A549 (cell line): ENCODE results near the gene RPS6KA1. TPM values are rescaled to one million over a fixed set of nuclear protein-coding genes. Genes with fewer than 3 reads are reported as not detected.

Experiments used
- ATAC-seq, 2 experiments: fragments of 200-7000 bp in 1 of 2; fragments of >200 bp in 1 of 2; cut with Nextera tagmentation in 1 of 2; cut with Tn5 transposase in 1 of 2; 3 replicates each; pipeline versions ENCODE4 v1.8.0 to v1.9.1; 2018 to 2020; ENCODE audit warnings: mild to moderate bottlenecking in 1 of 2, moderate library complexity in 1 of 2
- CTCF ChIA-PET: fragments of 300-600 bp; sonication (Branson Sonifier 250); formaldehyde crosslinking; extraction: SDS; loops from one replicate; lab custom pipeline; 2021; ENCODE audit warnings: antibody characterized with exemption, inconsistent platforms; lab: Yijun Ruan, JAX
- POLR2A ChIA-PET: fragments of 350-600 bp; formaldehyde crosslinking; extraction: SDS; loops from one replicate; lab custom pipeline; 2021; ENCODE audit warnings: antibody characterized with exemption, inconsistent platforms; lab: Yijun Ruan, JAX
- DNase-seq, 2 experiments: peaks; one replicate each; pipeline versions ENCODE4 v3.0.0 to v3.0.0-alpha.2; 2011 to 2016; ENCODE audit warnings: low read depth in 1 of 2, low spot score in 1 of 2
- FAIRE-seq: peaks from 2 replicates; lab custom pipeline; 2011; peaks lifted over from hg19 to GRCh38; lab: Jason Lieb, UNC
- H3K27ac ChIP-seq, 2 experiments: fragments of >200 bp; sonication (Bioruptor Twin); formaldehyde crosslinking; 3 replicates each; pipeline ENCODE4 v1.5.1; 2016 to 2017
- H3K4me1 ChIP-seq: fragments of >200 bp; sonication (Bioruptor Twin); formaldehyde crosslinking; 3 replicates; pipeline ENCODE4 v1.6.1; 2016
- H3K4me2 ChIP-seq: fragments of >200 bp; sonication (Bioruptor Twin); formaldehyde crosslinking; 3 replicates; pipeline ENCODE4 v1.6.1; 2016
- H3K4me3 ChIP-seq: fragments of >200 bp; sonication (Bioruptor Twin); formaldehyde crosslinking; 3 replicates; pipeline ENCODE4 v1.5.1; 2016
- H3K9me3 ChIP-seq: fragments of >200 bp; sonication (Bioruptor Twin); formaldehyde crosslinking; 3 replicates; pipeline ENCODE4 v1.6.1; 2016
- CEBPB ChIP-seq, 2 experiments: fragments of >200 bp in 1 of 2; sonication (Bioruptor Twin) in 1 of 2; formaldehyde crosslinking in 1 of 2; IDR thresholded peaks; 2 replicates each; pipeline ENCODE4 v1.6.1; 2012 to 2016
- CHD2 ChIP-seq: fragments of 150-350 bp; IDR thresholded peaks from 2 replicates; pipeline ENCODE4 v1.6.1; 2014; ENCODE audit warnings: low read length; ENCODE audit not compliant: partially characterized antibody
- ESRRA ChIP-seq: fragments of 150-350 bp; IDR thresholded peaks from 2 replicates; pipeline ENCODE4 v1.6.1; 2014; ENCODE audit warnings: mild to moderate bottlenecking, low read length, borderline replicate concordance
- HEYL ChIP-seq: fragments of 250-450 bp; sonication (Bioruptor Pico); IDR thresholded peaks from 2 replicates; pipeline ENCODE4 v1.8.0; 2021; ENCODE audit warnings: mild to moderate bottlenecking, moderate library complexity
- HOXB13 ChIP-seq: fragments of 250-450 bp; sonication (Bioruptor Pico); IDR thresholded peaks from 2 replicates; pipeline ENCODE4 v1.5.0; 2020; ENCODE audit warnings: low read depth, mild to moderate bottlenecking, moderate library complexity
- JUN ChIP-seq, 2 experiments: fragments of >200 bp; sonication (Bioruptor Twin); formaldehyde crosslinking; IDR thresholded peaks; 2 replicates in 1 of 2; 3 replicates in 1 of 2; pipeline ENCODE4 v1.6.1; 2016 to 2017
- JUNB ChIP-seq: fragments of >200 bp; sonication (Bioruptor Twin); formaldehyde crosslinking; IDR thresholded peaks from 2 replicates; pipeline ENCODE4 v1.6.1; 2016
- KDM1A ChIP-seq: fragments of 200-600 bp; sonication (generic); IDR thresholded peaks from 2 replicates; pipeline ENCODE4 v1.6.1; 2016; ENCODE audit warnings: low read depth, mild to moderate bottlenecking
- POLR2A ChIP-seq: IDR thresholded peaks from 2 replicates; pipeline ENCODE4 v1.6.1; 2012; ENCODE audit warnings: mild to moderate bottlenecking, low read length
- POLR2AphosphoS2 ChIP-seq: conservative IDR thresholded peaks from 2 replicates; pipeline ENCODE4 v1.6.1; 2012; ENCODE audit warnings: low read length, improper control_type of control experiment, inconsistent platforms
- RCOR1 ChIP-seq: fragments of 150-350 bp; IDR thresholded peaks from 2 replicates; pipeline ENCODE4 v1.6.1; 2014; ENCODE audit warnings: antibody characterized with exemption, low read length, low read depth
- SREBF2 ChIP-seq: fragments of 450-650 bp; IDR thresholded peaks from 2 replicates; pipeline ENCODE4 v1.6.1; 2014; ENCODE audit warnings: mild to moderate bottlenecking, moderate library complexity
- TP53 ChIP-seq: fragments of 250-450 bp; sonication (Bioruptor Pico); IDR thresholded peaks from 2 replicates; pipeline ENCODE4 v1.5.0; 2021; ENCODE audit warnings: mild to moderate bottlenecking, moderate library complexity
- ZC3H11A ChIP-seq: fragments of 450-650 bp; IDR thresholded peaks from 2 replicates; pipeline ENCODE4 v1.6.1; 2014; ENCODE audit warnings: antibody characterized with exemption, mild to moderate bottlenecking
- ZNF302 ChIP-seq: fragments of 250-450 bp; sonication (Bioruptor Pico); IDR thresholded peaks from 2 replicates; pipeline ENCODE4 v1.9.0; 2021; ENCODE audit warnings: inconsistent platforms, mild to moderate bottlenecking, moderate library complexity
- WGBS: methylation state at CpG from one replicate; pipeline ENCODE4 v1.1.6; 2017; ENCODE audit errors: missing lambda C conversion rate; 5-methylcytosine and 5-hydroxymethylcytosine counted together
- polyA plus RNA-seq, 4 experiments: library from polyadenylated mRNA; depleted of rRNA in 3 of 4; stranded (reverse); fragments of >200 nt; fragmentation: RNase III in 1 of 4; extraction: RNeasy Plus Mini Kit Qiagen cat#74134 plus additional on column Dnase treatment in 1 of 4; gene quantifications; 2 replicates in 3 of 4; 3 replicates in 1 of 4; pipeline ENCODE4 v1.2.3, GENCODE V29; 2011 to 2017
- TF ChIP-seq, protein P1 (sequence below): IDR thresholded peaks from 2 replicates; pipeline ENCODE4 v1.6.1; 2012; ENCODE audit warnings: low read depth, borderline replicate concordance
- TF ChIP-seq, protein P2 (sequence below): fragments of >200 bp; sonication (Bioruptor Twin); formaldehyde crosslinking; IDR thresholded peaks from 3 replicates; pipeline ENCODE4 v1.6.1; 2016
- TF ChIP-seq, protein P3 (sequence below): fragments of >200 bp; sonication (Bioruptor Twin); formaldehyde crosslinking; IDR thresholded peaks from 3 replicates; pipeline ENCODE4 v1.5.1; 2016

Gene RPS6KA1
- polyA plus RNA-seq, 2 of the 4 experiments (the other 2 are of a cell fraction): 9.8 to 12.4 TPM

DNA sequence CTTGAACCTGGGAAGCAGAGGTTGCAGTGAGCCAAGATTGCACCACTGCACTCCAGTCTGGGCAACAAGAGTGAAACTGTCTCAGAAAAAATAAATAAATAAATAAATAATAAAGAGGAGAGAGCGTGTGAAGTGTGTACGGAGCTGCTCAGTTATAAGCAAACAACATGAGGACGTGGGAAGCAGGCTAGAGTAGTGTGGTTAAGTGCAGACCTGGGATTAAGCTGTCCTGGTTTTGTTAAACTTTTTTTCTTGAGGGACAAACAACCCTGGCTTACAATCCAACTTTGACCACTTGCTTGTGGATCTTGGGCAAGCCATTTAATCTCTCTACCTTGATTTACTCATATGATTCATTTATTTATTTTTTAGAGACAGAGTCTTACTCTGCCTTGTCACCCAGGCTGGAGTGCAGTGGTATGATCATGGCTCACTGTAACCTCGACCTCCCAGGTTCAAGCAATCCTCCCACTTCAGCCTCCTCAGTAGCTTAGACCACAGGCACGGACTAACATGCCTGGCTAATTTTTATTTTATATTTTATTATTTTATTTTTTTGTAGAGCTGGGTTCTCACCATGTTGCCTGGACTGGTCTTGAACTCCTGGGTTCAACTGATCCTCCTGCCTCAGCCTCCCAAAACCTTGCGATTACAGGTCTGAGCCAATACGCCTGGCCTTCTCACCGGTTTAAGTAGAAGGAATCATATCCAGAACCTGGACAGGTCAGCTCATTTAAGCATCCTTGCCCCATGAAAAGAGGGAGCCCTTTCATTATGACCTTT is 52.7 kb downstream of the RPS6KA1 start:
- TF ChIP-seq POLR2AphosphoS2: no peak
- no peak for TF ChIP-seq SREBF2
- no peak for TF ChIP-seq ESRRA
- TF ChIP-seq ZC3H11A: no peak
- no peak for TF ChIP-seq HEYL
- TF ChIP-seq ZNF302 (CRISPR knock-in tag): no peak
- TF ChIP-seq TP53 (CRISPR knock-in tag): no peak
- no peak for TF ChIP-seq KDM1A
- TF ChIP-seq CEBPB (IDR thresholded peaks at IDR 0.05): no peak
- TF ChIP-seq, protein P1, sequence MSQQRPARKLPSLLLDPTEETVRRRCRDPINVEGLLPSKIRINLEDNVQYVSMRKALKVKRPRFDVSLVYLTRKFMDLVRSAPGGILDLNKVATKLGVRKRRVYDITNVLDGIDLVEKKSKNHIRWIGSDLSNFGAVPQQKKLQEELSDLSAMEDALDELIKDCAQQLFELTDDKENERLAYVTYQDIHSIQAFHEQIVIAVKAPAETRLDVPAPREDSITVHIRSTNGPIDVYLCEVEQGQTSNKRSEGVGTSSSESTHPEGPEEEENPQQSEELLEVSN: no peak
- no peak for TF ChIP-seq CHD2
- no peak for TF ChIP-seq JUN (IDR thresholded peaks at IDR 0.05)
- TF ChIP-seq, protein P2, sequence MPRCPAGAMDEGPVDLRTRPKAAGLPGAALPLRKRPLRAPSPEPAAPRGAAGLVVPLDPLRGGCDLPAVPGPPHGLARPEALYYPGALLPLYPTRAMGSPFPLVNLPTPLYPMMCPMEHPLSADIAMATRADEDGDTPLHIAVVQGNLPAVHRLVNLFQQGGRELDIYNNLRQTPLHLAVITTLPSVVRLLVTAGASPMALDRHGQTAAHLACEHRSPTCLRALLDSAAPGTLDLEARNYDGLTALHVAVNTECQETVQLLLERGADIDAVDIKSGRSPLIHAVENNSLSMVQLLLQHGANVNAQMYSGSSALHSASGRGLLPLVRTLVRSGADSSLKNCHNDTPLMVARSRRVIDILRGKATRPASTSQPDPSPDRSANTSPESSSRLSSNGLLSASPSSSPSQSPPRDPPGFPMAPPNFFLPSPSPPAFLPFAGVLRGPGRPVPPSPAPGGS: no peak
- FAIRE-seq (no peak), ATAC-seq (no peak), DNase-seq (no peak)
- no peaks in the 10 kb centered on the region for H3K9me3 ChIP-seq
- no peaks in the 10 kb centered on the region for H3K4me1 ChIP-seq
- H3K4me2 ChIP-seq: no peak overlapping the region
- no peak overlapping the region for H3K27ac ChIP-seq
- 81% methylated on average over 8 of the region's 8 CpGs for WGBS
- H3K4me3 ChIP-seq: no peak overlapping the region
- ChIA-PET POLR2A (no interaction called here), CTCF (interaction anchor here (0.9 to 1.3 kb wide), 3 partner anchors 12 to 82 kb away, joined by 3 read pairs; no protein-coding TSS in a partner anchor)

DNA sequence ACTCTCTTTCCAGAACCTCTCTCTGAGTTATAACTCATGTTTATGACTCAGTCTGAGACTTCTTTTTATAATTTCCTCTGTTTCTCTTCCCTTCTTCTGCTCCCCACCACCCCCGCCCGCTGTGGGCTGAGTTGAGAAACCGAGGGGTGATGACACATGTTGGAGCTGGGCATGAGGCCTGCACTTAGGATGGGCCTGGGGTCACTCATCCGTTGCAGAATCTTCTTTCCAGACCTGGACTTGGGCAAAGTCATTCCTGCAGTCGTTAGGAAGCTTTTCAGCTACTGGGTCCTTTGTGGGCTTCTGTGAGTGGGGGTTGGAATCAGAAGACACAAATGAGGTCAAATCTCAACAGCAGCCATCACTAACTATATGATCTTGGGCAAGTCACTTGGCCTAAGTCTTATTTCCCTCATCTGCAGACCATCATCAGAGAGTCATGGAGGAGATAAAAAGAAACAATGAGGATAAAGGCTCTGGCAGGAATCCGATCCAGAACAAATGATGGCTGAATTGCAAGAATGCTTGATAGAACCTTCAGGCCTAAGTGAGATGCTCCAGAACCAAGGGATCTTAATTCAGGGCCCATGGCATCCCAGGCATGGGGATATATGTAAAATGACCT is 53.4 kb downstream of the RPS6KA1 start:
- POLR2A ChIA-PET: no interaction called here
- CTCF ChIA-PET: interaction anchor here (1.3 kb wide), 1 partner anchor 83 kb away, joined by 3 read pairs; no protein-coding TSS in a partner anchor
- FAIRE-seq: no peak
- Histone ChIP-seq H3K27ac (no peak overlapping the region; a peak in 1 of 6 replicates), H3K9me3 (no peaks in the 10 kb centered on the region), H3K4me2 (no peak overlapping the region), H3K4me3 (no peak overlapping the region), H3K4me1 (no peaks in the 10 kb centered on the region)
- TF ChIP-seq CHD2: no peak
- TF ChIP-seq, protein P3, sequence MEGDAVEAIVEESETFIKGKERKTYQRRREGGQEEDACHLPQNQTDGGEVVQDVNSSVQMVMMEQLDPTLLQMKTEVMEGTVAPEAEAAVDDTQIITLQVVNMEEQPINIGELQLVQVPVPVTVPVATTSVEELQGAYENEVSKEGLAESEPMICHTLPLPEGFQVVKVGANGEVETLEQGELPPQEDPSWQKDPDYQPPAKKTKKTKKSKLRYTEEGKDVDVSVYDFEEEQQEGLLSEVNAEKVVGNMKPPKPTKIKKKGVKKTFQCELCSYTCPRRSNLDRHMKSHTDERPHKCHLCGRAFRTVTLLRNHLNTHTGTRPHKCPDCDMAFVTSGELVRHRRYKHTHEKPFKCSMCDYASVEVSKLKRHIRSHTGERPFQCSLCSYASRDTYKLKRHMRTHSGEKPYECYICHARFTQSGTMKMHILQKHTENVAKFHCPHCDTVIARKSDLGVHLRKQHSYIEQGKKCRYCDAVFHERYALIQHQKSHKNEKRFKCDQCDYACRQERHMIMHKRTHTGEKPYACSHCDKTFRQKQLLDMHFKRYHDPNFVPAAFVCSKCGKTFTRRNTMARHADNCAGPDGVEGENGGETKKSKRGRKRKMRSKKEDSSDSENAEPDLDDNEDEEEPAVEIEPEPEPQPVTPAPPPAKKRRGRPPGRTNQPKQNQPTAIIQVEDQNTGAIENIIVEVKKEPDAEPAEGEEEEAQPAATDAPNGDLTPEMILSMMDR: no peak
- TF ChIP-seq POLR2A: no peak
- no peak for TF ChIP-seq JUNB
- TF ChIP-seq RCOR1: no peak
- no peak for TF ChIP-seq HOXB13 (CRISPR knock-in tag)
- ATAC-seq: no peak
- WGBS: 61% methylated on average over 6 of the region's 6 CpGs
- no peak for DNase-seq
